GM19463 (cell line): ENCODE data around the gene C2orf92.

Experiments
- ATAC-seq: cut with Tn5 transposase; IDR thresholded peaks from one replicate; pipeline ENCODE4 v1.9.1; 2021; ENCODE audit warnings: mild to moderate bottlenecking, moderate library complexity; ENCODE audit not compliant: unreplicated experiment

The C2orf92 gene

DNA sequence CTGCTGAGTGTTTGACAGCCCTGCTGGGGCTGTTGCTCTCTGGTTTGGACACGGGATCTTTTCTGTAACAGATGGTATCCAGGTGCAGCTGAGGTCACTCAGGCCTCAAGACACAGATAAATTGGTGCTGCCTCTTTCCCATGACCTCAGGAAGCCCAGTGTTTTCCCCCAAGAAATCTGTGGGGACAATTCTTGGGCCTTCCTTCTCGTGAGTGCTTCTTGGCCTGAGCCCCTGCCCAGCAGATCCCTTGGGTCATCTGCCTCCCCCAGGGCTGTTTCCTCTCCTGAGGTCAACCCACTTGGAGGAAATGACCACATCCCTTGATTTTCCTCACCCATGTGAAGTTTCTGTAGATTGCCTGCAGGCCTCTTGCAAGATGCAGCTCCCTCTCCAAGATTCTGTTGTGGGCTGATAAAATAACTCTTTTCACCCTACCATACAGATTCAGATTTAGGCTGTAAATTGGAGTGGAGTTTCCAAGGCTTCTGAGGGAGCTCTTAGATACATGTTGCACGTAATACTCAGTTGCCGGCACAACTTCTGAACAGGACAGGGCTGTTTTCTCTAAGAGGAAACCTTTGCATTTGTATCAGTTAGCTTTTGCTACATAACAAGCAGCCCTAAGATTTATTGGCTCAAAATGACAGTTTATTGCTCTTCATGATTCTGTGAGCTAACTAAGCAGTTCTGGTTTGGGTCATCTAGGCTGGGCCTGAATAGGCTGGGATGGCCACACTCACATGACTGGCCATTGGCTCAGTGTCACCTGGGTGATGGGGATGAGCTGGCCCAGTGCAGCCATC lies 57.0 kb downstream of the C2orf92 start:
- ATAC-seq, result no peak

- ATAC-seq, result no peak
Observed at GRCh38 chr2:97727296-97727695, 57.8 kb downstream of the C2orf92 start.

DNA sequence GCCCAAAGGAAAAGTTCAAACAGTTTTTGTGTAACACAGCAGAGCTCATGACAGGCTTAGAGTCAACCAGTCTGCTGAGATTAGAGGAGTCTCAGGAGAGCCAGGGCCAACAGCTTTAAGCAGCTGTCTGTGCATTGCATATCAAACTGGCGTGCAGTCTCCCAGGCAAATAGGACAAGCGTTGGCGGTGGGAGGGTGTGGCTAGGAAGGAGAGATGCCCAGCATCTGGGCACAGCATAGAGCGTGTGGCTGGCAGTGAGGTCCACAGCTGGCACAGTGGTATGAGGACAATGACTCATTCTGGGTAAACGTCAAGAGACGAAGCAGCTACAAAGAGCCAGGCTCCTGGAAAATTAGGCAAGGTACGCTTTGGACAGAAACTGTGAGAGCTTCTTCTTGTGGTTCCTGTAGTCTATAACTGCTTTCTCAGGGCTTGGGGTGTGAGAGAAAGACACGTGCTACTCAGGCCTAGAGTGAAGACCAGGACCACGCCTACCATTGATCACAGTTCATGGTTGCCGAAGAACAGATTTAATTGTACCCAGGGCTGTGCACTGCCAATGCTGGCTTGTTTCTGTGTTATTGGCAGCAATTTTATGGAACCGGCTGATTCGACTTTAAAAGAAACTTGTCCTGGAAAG lies 58.7 kb downstream of the C2orf92 start:
- ATAC-seq, result no peak

- no peak for ATAC-seq
Observed at GRCh38 chr2:97730245-97730644, 60.7 kb downstream of the C2orf92 start.

DNA sequence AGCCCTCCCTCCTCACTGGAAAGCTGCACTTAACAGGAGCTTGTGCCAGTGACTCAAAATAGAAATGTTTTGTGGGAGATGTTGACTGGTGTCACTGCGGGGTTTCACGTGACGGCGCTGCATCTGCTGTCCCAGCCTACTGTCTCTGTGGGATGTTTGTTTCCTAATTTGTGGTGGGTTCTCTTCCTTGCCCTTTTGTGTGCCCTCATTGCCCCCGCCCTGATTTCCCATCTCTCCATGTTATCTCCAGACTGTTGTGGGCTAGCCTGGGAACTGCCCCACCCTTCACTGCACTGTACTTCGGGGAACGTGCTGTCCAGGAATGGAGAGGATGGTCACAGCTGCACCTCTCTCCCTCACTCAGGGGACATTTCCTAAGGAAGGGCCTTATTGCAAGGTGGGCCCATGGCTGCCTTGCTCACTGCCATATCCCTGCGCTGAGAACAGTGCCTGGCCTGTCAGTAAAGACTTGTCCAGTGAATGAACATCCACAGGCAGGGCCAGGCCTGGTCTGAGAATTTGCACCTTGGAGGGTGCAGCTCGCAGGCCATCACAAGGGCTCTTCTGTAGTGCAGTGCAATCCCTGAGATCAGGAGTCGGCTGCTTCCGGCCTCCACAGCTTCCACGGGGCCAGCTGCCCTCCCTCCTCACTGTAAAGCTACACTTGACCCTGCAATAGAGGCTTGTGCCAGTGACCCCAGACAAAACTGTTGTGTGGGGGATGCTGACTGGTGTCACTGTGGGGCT lies 61.9 kb downstream of the C2orf92 start:
- ATAC-seq, result no peak

GRCh38 chr2:97732436-97733340 lies 63.2 kb downstream of the C2orf92 start:
- no peak for ATAC-seq

DNA sequence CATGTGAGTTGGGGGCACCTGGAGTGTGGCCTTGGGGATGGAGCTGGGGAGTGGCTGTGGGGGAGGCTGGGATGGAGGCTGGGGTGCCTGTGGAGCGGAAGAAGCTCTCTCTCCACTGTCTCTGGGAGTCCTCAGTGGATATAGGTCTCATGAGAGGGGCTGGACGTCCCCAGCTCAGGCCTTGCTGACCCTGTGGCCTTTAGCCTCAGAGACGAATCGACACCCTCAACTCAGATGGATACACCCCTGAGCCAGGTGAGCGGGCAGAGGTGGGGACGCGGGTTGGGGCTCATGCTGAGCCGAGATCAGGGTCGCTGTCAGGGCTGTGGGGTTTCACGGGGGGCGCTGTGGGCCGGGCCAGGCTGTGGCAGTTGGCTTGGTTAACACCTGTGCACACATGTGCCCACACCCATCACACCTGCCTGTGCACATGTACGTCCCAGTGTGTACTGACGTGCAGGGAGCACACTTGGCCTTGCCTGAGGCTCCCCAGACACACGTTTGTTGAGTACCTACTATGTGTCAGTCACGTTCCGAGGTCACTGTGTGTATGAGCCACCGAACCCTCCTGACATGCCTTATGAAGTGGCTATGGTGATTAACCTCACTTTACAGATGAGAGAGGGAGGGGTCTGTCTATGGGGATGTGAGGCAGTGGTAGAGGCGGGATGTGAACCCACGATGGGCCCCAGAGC lies 64.0 kb downstream of the C2orf92 start:
- no peak for ATAC-seq

DNA sequence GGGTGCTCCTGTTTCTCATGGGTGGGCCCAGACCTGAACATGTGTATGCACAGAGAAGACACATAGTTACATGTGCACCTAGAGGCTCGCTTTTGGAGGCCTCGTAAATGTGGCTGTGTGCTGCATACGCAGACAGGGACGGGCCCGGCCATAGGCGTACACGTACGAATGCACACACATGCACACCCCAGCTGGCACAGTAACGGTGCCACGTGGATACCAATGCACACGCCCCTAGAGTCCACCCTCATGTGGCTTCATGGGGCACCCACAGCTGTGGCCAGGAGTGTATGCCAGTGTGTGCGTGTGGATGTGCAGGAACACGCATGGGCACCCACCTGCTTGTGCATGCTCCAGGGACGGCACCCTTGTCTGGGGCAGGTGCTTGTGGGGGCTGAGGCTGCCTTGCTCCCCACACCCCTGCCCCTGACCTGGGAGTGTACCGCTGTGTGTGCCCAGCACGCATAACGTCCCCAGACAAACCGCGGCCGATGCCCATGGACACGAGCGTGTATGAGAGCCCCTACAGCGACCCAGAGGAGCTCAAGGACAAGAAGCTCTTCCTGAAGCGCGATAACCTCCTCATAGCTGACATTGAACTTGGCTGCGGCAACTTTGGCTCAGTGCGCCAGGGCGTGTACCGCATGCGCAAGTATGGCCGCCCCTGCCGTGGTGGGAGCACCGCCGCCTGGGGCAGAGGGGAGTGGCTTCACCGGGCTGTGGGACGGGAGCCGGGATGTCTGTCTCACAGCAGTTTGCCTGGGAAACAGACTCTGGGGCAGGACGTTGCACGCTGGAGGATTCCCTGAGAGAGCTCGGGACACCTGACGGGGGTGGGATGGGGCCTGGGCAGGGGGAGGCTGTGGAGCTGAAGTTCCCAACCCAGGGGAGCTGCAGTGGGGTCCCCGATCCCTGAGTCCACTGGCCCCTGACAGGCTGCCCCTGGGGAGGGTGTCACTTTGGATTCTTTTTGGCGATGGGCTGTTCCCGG lies 64.8 kb downstream of the C2orf92 start:
- ATAC-seq, result no peak

DNA sequence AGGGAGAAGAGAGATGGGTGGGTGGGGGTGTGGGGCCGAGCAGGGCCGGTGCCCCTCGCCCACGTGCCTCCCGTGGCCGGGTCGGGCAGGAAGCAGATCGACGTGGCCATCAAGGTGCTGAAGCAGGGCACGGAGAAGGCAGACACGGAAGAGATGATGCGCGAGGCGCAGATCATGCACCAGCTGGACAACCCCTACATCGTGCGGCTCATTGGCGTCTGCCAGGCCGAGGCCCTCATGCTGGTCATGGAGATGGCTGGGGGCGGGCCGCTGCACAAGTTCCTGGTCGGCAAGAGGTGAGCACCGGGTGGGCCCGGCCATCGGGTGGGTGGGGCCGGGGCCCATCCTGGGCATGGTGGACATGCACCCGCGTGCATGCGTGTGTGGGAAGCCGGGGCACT lies 65.6 kb downstream of the C2orf92 start:
- no peak for ATAC-seq

DNA sequence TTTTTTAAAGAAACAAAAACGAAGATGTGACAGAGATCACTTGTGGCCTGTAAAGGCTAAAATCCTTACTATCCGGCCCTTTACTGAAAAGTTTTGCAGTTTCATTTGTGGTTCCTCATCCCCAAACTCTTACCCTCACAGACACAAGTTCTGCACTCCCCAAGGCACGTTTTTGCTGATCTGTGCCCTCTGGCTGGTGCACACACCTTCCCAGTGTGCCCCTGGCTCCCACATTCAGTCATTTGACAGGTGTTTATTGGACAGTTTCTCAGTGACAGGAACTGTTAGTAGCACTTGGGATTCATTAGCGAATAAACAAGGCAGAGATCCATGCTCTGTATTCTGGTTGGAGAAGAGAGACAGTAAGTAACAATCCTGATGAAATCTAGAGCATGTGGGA lies 66.7 kb downstream of the C2orf92 start:
- no peak for ATAC-seq

- no peak for ATAC-seq
Observed at GRCh38 chr2:97736608-97737330, 67.3 kb downstream of the C2orf92 start.

DNA sequence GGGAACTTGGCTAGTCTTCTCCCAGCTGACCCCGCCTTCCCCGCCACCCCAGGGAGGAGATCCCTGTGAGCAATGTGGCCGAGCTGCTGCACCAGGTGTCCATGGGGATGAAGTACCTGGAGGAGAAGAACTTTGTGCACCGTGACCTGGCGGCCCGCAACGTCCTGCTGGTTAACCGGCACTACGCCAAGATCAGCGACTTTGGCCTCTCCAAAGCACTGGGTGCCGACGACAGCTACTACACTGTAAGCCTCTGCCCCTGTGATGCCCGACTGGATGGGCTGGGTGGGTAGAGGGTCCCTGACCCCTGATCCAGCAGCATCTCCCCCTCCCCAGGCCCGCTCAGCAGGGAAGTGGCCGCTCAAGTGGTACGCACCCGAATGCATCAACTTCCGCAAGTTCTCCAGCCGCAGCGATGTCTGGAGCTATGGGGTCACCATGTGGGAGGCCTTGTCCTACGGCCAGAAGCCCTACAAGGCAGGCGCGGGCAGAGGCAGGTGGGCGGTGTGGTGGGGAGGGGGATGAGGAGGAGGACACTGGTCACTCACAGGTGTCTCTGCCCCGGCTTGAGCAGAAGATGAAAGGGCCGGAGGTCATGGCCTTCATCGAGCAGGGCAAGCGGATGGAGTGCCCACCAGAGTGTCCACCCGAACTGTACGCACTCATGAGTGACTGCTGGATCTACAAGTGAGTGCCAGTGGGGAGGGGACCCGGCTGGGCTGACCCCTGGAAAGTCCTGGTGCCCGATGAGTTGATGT lies 68.1 kb downstream of the C2orf92 start:
- no peak for ATAC-seq

- ATAC-seq, result no peak
Observed at GRCh38 chr2:97738179-97739019, 68.9 kb downstream of the C2orf92 start.

DNA sequence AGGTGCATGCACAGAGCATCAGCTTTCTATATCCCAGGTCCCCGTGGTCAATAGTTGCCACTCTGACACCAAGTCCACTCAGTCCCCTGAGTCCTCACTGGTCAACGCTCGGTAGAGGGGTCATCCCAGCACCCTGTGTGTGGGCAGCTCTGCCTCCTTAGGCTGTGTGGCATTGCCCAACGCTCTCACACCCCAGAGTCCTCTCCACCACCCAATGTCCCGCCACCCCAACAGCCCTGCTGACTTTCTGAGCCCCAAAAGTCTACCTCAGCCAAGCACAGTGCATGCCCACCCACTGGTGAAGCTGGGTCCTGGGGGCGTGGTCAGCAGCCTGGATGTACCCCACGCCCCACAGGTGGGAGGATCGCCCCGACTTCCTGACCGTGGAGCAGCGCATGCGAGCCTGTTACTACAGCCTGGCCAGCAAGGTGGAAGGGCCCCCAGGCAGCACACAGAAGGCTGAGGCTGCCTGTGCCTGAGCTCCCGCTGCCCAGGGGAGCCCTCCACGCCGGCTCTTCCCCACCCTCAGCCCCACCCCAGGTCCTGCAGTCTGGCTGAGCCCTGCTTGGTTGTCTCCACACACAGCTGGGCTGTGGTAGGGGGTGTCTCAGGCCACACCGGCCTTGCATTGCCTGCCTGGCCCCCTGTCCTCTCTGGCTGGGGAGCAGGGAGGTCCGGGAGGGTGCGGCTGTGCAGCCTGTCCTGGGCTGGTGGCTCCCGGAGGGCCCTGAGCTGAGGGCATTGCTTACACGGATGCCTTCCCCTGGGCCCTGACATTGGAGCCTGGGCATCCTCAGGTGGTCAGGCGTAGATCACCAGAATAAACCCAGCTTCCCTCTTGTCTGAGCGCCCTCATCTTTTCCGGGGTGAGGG lies 69.7 kb downstream of the C2orf92 start:
- no peak for ATAC-seq

GRCh38 chr2:97739893-97740245 lies 70.4 kb downstream of the C2orf92 start:
- ATAC-seq, result no peak
